ENCODE measurements around the gene PDE4B.

Gene PDE4B

GRCh38 chr1:66388913-66389312 lies 596.2 kb downstream of the PDE4B start:
- H3K4me3 ChIP-seq (ENCODE audit: low read depth, low read length), result no peak overlapping the region
- TF ChIP-seq CTCF (IDR thresholded peaks at IDR 0.05; ENCODE audit: borderline replicate concordance, insufficient read depth, low read depth, low read length), result no peak

GRCh38 chr1:66393586-66394287 lies 601.0 kb downstream of the PDE4B start:
- no peak for TF ChIP-seq CTCF (IDR thresholded peaks at IDR 0.05; ENCODE audit: borderline replicate concordance, insufficient read depth, low read depth, low read length)
- no peak overlapping the region for H3K4me3 ChIP-seq (ENCODE audit: low read depth, low read length)

DNA sequence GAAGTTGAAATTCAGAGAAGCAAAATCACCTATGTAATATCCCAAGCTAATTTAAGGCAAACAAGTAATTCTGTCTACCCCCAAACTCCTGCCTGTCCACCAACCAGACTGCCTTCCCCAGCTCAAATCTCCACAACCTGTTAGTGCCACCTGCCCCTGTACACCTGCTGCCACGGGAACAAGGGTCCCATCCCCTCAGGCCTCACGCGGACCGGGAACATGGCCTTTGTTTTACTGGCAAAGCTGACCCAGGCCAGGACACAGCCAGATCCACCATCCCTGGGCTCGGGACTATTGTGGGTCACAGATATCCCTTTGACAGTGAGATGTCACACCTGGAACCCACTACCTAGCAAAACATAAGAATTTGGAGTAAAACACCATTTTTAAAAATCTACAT lies 601.9 kb downstream of the PDE4B start:
- no peak for TF ChIP-seq CTCF (IDR thresholded peaks at IDR 0.05; ENCODE audit: borderline replicate concordance, insufficient read depth, low read depth, low read length)
- no peak overlapping the region for H3K4me3 ChIP-seq (ENCODE audit: low read depth, low read length)

DNA sequence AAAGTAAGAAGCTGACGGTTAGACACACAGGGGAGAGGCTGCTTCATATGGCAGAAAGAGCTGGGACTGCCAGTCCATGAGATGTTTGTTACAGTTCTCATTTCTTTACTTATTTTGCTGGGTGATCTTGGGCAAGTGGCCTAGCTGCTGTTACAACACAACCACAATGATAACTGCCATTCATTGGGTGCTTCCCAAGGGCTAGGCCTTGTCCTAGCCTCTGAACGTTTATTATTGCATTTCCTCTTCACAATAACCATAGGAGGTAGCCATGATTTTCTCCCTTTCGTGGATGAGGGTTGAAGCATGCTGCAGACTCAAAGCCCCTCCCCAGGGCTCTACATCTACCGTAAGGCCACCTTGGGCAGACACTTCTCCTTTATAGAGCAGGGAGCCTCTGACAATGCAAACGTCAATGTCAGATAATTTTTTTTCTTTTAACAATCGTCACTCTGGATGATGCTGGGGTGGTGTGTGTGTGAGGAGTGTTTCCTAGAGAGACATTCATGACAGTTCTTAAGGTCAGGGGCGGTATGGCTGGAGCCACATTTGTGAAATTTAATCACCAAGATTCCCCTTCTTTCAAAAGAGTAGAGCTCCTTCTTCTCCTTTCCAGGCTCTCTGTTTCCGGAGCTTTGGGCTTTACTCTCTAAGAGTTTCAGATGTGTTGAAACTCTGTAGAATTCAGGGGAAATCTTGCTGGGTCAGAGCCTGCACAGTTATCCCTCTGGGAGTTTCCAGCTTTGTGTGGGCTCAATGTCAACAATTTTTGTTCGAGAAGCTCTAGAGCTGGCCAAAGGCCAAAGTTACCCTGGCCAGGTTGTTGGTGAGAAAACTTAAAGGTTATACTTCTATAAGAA lies 602.7 kb downstream of the PDE4B start:
- no peak for TF ChIP-seq CTCF (IDR thresholded peaks at IDR 0.05; ENCODE audit: borderline replicate concordance, insufficient read depth, low read depth, low read length)
- no peak overlapping the region for H3K4me3 ChIP-seq (ENCODE audit: low read depth, low read length)

- no peak overlapping the region for H3K4me3 ChIP-seq (ENCODE audit: low read depth, low read length)
- no peak for TF ChIP-seq CTCF (IDR thresholded peaks at IDR 0.05; ENCODE audit: borderline replicate concordance, insufficient read depth, low read depth, low read length)
Observed at GRCh38 chr1:66396212-66396890, 603.7 kb downstream of the PDE4B start.

- H3K4me3 ChIP-seq (ENCODE audit: low read depth, low read length), result no peak overlapping the region
- TF ChIP-seq CTCF (IDR thresholded peaks at IDR 0.05; ENCODE audit: borderline replicate concordance, insufficient read depth, low read depth, low read length), result no peak
Observed at GRCh38 chr1:66397192-66397591, 604.5 kb downstream of the PDE4B start.

All from GM12875 (cell line).